ENCODE data around the gene SHC2. TPM values are rescaled to one million over a fixed set of nuclear protein-coding genes. Genes with fewer than 3 reads are reported as not detected.

SHC2 gene
- total and polyA plus RNA-seq, 2 of the 13 experiments (the other 11 are each of a cell fraction or from before 2014, with no cell fraction given) = 9.0 to 18.3 TPM

GRCh38 chr19:488505-489417, 27.9 kb upstream of the SHC2 start (continued):
- TF ChIP-seq TAF15 (IDR thresholded peaks at IDR 0.05; ENCODE audit: low read depth, low read length, poor library complexity, severe bottlenecking) (peak; percentile 25), ARID4A (CRISPR knock-in tag; IDR thresholded peaks at IDR 0.05; ENCODE audit: borderline replicate concordance) (peak; percentile 79; the same call in 1 of the 2 replicates), NFKBIZ (CRISPR knock-in tag; IDR thresholded peaks at IDR 0.05) (0 out of 2 replicates have a peak, but pooled peaks have one; percentile 24), PHF20 (CRISPR knock-in tag; IDR thresholded peaks at IDR 0.05) (peak; percentile 80), DMTF1 (CRISPR knock-in tag; IDR thresholded peaks at IDR 0.05) (0 out of 2 replicates have a peak, but pooled peaks have one; percentile 11)
